Astrocyte of the hippocampus (primary cell): ENCODE results near the gene PTCD2.
A peak's percentile ranks its signal among the peaks of the same experiment; 100 is the strongest.

Source experiments
- DNase-seq: peaks from one replicate; pipeline ENCODE4 v3.0.0; 2011; ENCODE audit warnings: low read depth, low spot score

Gene PTCD2

DNA sequence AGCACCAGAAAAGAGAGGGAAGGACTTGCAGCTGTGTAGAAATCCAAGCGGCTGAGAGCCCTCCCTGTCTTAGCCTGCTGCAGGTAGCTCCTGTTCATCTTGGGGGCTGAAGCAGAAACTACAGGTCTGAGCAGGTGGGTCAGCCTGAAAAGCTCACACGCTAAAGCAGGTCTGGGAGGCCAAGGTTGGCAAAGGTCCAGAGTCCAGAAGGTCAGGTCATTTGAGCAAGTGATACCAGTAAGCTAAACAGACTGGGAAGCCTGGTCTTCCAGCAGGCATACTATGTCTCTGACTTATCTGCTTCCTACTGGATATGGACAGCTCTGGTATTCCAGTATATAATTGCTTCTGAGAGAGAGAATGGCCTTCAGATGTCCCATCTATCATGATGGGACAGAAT is 26.2 kb downstream of the PTCD2 start:
- DNase-seq, result no peak

DNA sequence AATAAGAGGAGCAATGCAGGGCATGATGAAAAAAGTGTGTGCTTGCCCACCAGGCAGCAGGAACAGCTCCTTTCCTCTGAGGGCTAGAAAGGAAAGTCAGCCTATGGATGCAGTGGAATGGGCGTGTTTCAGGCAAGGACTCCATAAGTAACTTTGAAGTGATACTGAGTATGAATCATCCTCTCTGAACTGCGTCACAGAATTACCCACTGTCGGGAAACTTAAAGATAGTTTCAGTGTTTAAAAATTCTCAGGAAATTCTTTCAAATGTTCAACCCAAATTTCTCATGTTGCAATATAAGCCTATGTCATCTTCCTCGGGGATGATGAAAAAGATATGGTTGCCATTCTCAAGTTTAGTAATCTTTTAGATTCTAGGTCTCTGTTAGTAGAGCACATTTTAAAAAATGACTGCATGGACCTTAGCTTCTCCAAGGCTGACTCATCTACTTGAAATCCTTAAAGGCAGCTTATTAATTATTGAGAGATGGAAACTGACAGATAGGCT is 27.7 kb downstream of the PTCD2 start:
- DNase-seq, result peak; percentile 54

DNA sequence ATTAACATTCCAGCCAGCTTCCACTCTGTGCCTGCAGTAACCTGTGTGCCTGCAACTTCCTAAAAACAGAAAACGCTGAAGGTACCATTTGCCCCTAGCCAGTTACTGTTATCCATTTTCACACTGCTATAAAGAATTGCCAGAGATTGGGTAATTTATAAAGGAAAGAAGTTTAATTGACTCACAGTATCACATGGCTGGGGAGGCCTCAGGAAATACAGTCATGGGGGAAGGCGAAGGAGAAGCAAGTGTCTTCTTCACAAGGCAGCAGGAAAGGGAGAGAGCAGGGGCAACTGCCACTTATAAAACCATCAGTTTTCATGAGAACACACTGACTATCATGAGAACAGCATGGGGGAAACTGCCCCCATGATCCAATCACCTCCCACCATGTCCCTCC is 31.2 kb downstream of the PTCD2 start:
- no peak for DNase-seq

GRCh38 chr5:72352616-72353015 is 32.4 kb downstream of the PTCD2 start:
- no peak for DNase-seq

DNA sequence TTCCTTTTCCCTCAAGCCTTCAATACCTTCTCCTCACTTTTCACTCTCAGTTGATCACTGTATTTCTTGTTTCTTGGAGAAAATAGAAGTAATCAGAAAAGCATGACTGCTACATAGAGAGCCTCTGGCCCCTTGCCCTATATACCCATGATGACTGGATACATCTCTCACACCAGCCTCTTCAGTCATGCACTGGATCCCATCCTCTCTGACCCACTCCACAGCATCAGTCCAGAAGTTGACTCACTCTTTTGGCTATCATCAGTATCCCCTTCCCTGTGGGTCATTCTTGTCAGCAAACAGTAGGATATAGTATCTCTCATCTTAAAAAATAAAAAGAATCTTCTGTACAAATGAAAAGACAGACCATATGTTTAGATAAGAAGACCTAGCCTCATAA is 32.9 kb downstream of the PTCD2 start:
- DNase-seq, result no peak

DNA sequence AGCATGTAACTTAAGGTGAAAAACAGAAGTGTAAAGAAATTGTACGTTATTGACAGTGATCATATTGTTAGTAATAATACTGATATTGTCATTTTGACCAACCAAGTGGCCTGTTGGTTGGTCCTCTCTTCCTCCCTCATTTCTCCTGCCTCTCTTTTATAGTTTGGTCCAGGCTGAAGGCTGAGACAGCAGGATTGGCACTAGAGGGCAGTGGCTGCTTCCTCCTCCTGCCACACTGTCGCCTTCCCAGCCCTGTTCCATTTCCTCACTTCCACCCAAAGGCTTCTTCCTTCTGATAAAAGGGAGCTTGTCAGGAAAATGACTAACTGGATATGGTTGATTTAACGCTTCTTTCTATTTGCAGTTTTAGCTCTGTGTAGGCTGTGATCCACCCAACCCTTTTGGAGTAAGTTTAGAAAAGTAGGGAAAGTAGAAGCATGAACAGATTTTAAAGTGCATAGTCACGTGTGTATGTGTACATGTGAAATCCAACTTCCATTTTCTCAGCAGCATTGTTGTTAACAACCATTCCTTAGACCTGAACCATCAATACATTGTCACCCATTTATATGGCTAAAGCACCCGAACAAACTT is 35.6 kb downstream of the PTCD2 start:
- DNase-seq, result peak; percentile 50

DNA sequence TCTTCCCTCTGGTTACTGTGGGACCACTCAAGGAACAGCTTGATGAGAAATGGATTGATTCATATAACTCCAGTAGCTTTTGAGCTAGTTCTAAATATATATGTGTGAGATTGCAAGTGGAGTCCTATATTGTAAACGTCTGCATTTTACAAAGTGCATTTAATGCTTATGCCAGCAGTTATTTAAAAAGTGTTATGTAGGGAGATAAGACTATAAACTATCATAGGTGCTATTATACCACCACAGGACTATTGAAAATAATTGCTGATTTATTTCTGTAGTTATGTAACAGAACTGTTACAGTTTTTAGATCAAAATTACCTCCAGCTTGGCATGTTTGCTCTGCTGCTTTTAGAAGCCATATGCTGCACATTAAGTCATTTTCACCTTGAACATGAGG is 36.2 kb downstream of the PTCD2 start:
- no peak for DNase-seq

GRCh38 chr5:72358925-72359324 is 38.8 kb downstream of the PTCD2 start:
- no peak for DNase-seq

GRCh38 chr5:72359886-72360285 is 39.7 kb downstream of the PTCD2 start:
- DNase-seq, result no peak

- peak; percentile 90 for DNase-seq
Measured at GRCh38 chr5:72363166-72363802, 43.1 kb downstream of the PTCD2 start.

DNA sequence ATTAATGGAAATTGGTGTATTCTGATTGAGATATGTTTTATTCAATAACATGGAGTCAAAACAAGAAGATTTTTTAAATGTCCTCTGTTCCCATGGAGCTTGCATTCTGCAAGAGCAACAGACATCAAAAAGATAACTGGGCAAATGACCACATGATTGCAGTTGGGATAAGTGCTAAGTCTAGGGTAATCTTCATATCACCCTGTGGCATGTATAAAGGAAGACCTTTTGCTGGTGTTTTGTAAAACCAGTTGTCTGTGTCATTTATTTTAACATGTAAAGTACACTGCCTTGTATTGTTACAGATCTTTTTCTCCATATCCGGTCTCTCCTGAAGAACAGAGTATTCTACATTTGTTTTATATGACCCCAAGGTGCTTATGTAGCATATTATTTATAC is 44.0 kb downstream of the PTCD2 start:
- DNase-seq, result no peak

DNA sequence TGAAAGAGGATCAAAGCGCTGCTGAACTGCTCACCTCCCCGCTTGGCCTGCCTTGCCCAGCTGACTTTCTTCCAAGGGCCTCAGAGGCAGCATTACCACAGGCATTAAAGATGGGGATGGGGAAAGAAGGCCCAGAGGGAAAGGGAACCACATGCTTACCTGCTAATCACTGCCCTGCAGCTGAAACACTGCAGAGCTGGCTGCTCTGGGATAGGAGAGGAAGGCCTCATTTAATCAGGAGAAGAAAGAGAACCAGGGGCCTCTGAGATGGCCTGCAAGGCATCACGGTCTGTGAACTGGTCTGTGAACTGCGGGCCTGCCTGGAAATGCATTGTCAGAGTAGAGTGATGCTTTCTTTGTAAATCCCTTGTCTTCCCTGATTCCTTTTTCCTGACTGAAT is 44.8 kb downstream of the PTCD2 start:
- no peak for DNase-seq

DNA sequence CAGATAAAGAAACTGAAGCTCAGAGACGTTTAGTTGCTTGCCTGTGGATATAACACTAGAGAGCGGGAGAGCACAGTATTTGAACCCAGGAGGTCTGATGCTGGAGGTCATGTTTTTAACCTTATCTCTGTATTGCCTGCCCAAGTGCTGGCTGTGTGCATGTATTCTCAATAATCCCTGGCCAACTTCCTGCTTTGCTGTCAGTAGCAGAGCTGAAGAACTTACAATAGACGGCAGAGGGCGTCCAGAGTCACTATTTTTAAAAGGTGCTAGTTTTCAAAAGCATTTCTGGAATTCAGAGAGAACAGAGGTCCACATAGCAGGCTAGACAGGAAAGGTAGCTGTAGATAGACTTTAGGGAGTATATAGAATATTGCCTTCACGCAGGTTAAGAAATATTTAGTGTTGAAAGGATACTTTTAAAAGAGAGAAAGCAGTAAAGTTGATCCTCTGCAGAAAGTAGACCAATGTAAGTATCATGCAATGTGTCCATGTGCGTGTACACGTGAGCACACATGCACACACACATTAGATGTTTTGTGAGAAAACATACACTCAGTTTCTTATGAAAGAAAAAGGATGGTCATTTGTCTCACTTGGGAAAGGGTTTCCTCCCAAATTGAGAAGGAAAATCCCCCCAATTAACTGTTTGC is 46.3 kb downstream of the PTCD2 start:
- peak; percentile 88 for DNase-seq

- no peak for DNase-seq
Measured at GRCh38 chr5:72368271-72368670, 48.1 kb downstream of the PTCD2 start.

GRCh38 chr5:72369301-72369700 is 49.1 kb downstream of the PTCD2 start:
- peak; percentile 79 for DNase-seq

GRCh38 chr5:72369711-72370110 is 49.5 kb downstream of the PTCD2 start:
- DNase-seq, result no peak

- no peak for DNase-seq
Measured at GRCh38 chr5:72372331-72372730, 52.2 kb downstream of the PTCD2 start.

GRCh38 chr5:72372923-72373322 is 52.8 kb downstream of the PTCD2 start:
- DNase-seq, result no peak

- no peak for DNase-seq
Measured at GRCh38 chr5:72374844-72375243, 54.7 kb downstream of the PTCD2 start.

GRCh38 chr5:72376381-72376780 is 56.2 kb downstream of the PTCD2 start:
- no peak for DNase-seq

- DNase-seq, result no peak
Measured at GRCh38 chr5:72377910-72378638, 57.9 kb downstream of the PTCD2 start.

DNA sequence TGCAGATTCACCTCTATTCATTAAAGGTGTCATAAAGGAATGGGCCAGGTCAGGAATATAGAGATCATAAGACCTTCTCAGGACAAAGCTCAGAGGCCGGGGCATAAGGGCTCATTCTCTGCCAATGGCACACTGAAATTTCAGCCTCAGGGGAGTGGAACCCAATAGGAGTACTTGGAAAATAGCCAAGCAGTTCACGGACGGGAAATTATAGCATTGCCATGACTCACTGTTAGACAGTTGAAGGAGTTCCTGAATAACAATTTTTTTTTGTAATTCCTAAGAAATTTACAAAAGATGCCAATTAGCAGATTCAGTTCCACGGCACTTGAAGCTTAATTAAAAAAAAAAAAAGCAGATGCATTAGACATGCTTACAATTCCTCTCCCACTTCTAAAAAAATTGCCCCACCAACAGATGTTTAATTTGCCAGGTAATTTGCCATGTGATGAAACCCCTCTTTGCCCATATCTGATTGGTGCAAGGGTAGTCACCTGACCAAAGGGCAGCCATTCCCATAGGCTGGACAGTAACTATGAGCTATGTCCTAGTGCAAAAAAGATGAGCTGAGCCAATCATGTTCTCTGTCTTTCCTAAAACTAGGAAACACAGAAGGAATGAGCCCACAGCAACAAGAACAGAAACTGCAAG is 58.6 kb downstream of the PTCD2 start:
- peak; percentile 84 for DNase-seq
